Lower lobe of right lung (tissue), 2 donors: ENCODE measurements around the gene STAT2. TPM values are rescaled to one million over a fixed set of nuclear protein-coding genes. Genes with fewer than 3 reads are reported as not detected.
"Not testable (repeated sequence)": the region's sequence is repeated elsewhere in the genome, so short reads cannot be mapped to it uniquely, and the experiment has no call there.

Experiments used
- ATAC-seq, 2 donors: fragments of 200-7000 bp; cut with Tn5 transposase; one replicate each; pipeline ENCODE4 v1.9.1; 2020 to 2022; ENCODE audit warnings: mild to moderate bottlenecking in 2 of 2, moderate library complexity in 2 of 2
- DNase-seq: peaks from one replicate; pipeline ENCODE4 v3.0.0-alpha.2; 2020
- H3K27ac ChIP-seq: fragments of 200-600 bp; one replicate; pipeline ENCODE4 v1.8.0; 2022
- H3K27me3 ChIP-seq: fragments of 200-600 bp; one replicate; pipeline ENCODE4 v1.8.0; 2022; ENCODE audit warnings: low read depth
- H3K36me3 ChIP-seq: fragments of 200-600 bp; one replicate; pipeline ENCODE4 v1.8.0; 2022; ENCODE audit warnings: mild to moderate bottlenecking
- H3K4me1 ChIP-seq: fragments of 200-600 bp; one replicate; pipeline ENCODE4 v1.8.0; 2022
- H3K4me3 ChIP-seq: fragments of 200-600 bp; one replicate; pipeline ENCODE4 v1.8.0; 2022; ENCODE audit warnings: mild to moderate bottlenecking
- H3K9me3 ChIP-seq: fragments of 200-600 bp; one replicate; pipeline ENCODE4 v1.8.0; 2022
- intact Hi-C: fragments of 100-400 bp; cut with DNase I; formaldehyde crosslinking; loops from one replicate; pipeline ENCODE4 v1.11.0; 2022
- long read RNA-seq: library from polyadenylated mRNA; unstranded; transcript quantifications from one replicate; pipeline ENCODE4 v2.0.0, GENCODE V29; 2021
- total RNA-seq: library from RNA; stranded (reverse); fragmentation: NEBNext Ultra II Directional; extraction: Animal tissue kit (Norgen Biotek cat#: 25700); gene quantifications from one replicate; pipeline ENCODE4 v1.2.1, GENCODE V29; 2021
- TF ChIP-seq, protein P1 (sequence below): fragments of 200-600 bp; IDR thresholded peaks from one replicate; pipeline ENCODE4 v1.8.0; 2022; ENCODE audit warnings: antibody characterized with exemption, mild to moderate bottlenecking
- donor health status: DM: no; HTN: yes; CAD: no; lungs with severe emphysema.

STAT2 gene
- total RNA-seq = 213 TPM
- long read RNA-seq, transcript STAT2-207 (11 exons, 3,278 nt) = major isoform, 10 of 57 reads
- long read RNA-seq, partial matches to known transcripts = 15 of 57 reads
- long read RNA-seq, other reads (novel, unspliced or antisense) = 31 of 57 reads

DNA sequence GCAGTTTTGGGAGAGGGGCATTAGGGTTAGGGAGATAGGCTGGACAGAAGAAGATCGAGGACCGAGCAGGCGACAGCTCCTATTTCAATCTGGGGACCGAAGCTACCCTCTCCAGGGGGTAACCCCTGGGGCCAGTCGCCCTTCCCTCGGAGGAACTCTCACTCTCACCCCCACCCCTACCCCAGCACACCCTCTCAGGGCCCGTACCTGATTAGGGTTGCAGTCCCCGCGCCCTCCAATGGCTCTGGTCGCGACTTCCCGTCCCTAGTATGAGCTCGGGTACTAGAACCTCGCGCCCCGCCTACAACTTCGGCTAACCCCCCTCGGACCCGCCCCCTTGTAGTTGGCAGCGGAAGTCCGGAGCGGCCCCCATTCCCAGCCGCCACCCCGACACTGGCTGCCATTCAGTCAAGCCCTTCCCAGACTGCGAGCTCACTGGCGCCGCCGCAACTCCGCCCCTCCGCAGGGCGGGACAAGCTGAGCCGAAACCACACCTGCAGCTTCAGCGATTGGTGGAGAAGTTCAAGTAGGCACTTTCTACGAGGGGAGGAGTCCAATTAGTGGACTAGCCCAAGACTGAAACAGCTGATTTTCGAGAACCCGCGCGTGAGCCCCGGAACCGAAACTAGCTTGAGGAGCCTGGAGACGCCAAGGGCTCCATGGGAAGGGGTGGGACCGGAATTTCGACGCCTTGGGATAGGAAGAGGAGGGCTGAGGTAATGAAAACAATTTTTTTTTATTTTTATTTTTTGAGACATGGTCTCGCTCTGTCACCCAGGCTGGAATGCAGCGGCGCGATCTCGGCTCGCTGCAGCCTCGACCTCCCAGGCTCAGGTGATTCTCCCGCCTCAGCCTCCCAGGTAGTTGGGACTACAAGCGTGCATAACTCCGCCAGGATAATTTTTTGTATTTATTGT, at the start of gene STAT2:
Gene STAT2, minus strand, starts transcription at position 257 of the 917 bp plus-strand sequence. CDS start 3,536 bp downstream, outside the sequence.
- Histone ChIP-seq H3K27me3 (no peaks in the 10 kb centered on the region), H3K4me3 (peak within 1 kb of the TSS; percentile 77), H3K4me1 (peaks cover 21% of the 10 kb centered on the region), H3K9me3 (no peaks in the 10 kb centered on the region), H3K36me3 (peaks cover 22% of the 10 kb centered on the region), H3K27ac (peak within 1 kb of the TSS; percentile 95)
- ATAC-seq (peak; percentile 99), DNase-seq (peak; percentile 99)
- intact Hi-C loops = no loop called here
- TF ChIP-seq, protein P1, sequence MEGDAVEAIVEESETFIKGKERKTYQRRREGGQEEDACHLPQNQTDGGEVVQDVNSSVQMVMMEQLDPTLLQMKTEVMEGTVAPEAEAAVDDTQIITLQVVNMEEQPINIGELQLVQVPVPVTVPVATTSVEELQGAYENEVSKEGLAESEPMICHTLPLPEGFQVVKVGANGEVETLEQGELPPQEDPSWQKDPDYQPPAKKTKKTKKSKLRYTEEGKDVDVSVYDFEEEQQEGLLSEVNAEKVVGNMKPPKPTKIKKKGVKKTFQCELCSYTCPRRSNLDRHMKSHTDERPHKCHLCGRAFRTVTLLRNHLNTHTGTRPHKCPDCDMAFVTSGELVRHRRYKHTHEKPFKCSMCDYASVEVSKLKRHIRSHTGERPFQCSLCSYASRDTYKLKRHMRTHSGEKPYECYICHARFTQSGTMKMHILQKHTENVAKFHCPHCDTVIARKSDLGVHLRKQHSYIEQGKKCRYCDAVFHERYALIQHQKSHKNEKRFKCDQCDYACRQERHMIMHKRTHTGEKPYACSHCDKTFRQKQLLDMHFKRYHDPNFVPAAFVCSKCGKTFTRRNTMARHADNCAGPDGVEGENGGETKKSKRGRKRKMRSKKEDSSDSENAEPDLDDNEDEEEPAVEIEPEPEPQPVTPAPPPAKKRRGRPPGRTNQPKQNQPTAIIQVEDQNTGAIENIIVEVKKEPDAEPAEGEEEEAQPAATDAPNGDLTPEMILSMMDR = no peak

DNA sequence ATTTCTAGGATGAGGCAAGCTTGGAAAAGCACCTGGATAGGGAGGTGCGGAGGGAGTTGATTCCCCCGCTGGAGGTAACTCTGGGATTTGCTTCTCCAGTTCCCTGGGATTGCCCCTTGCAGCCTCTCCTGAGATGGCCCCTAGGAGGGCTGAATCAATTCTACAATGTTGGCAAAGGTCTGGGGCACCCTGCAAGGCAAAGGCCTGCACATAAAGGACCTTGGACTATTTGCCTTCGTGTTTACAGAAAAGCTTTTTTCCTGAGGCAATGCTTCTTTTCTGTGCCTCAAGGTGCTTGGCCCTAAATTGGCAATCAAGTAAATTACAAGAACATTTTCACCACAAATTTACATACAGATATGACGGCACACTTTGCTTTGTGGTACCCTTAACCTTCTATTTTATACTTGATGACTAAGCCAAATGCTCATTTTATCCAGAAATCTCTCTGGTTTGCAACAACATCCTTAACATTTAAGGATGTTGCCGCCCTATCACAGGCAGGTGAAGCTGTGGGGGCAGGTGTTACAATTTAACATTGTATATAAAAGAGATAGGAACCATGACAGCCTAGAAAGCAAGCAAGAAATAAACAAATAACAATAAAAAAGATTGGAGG, 49.0 kb upstream of the STAT2 start:
- no peak for ATAC-seq
- Histone ChIP-seq H3K4me1 (no peaks in the 10 kb centered on the region), H3K4me3 (no peak overlapping the region), H3K9me3 (no peaks in the 10 kb centered on the region), H3K27ac (no peak overlapping the region), H3K36me3 (no peaks in the 10 kb centered on the region), H3K27me3 (no peaks in the 10 kb centered on the region)
- intact Hi-C loops = no loop called here
- no peak for DNase-seq
- TF ChIP-seq, protein P1 = no peak

DNA sequence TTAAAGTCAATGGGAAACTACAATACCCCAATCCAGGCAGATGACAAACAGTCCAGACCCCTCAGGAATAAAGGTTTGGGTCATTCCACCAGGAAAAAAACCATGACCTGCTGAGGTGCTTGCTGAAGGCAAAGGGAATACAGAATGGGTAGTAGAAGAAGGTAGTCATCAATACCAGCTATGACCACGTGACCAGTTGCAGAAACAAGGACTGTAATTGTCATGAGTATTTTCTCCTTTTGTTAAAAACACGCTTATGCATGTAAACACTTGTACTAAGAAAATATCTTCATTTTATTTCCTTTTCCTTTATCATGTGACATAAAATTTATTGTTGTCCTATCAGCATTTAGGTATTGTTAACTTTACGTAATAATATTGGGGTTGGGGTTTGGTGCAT, 44.3 kb upstream of the STAT2 start:
- intact Hi-C loops, H3K27me3 ChIP-seq, DNase-seq, H3K27ac ChIP-seq, H3K4me1 ChIP-seq, H3K36me3 ChIP-seq, H3K4me3 ChIP-seq, ATAC-seq, H3K9me3 ChIP-seq: not testable (repeated sequence)

DNA sequence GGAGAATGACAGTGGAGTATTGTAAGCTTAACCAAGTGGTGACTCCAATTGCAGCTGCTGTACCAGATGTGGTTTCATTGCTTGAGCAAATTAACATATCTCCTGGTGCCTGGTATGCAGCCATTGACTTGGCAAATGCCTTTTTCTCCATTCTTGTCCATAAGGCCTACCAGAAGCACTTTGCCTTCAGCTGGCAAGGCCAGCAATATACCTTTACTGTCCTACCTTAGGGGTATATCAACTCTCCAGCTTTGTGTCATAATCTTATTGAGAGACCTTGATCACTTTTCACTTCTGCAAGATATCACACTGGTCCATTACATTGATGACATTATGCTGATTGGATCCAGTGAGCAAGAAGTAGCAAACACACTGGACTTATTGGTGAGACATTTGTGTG, 41.7 kb upstream of the STAT2 start:
- H3K27me3 ChIP-seq, ATAC-seq, H3K27ac ChIP-seq, H3K9me3 ChIP-seq, H3K4me3 ChIP-seq, DNase-seq, intact Hi-C loops, H3K4me1 ChIP-seq, H3K36me3 ChIP-seq: not testable (repeated sequence)

DNA sequence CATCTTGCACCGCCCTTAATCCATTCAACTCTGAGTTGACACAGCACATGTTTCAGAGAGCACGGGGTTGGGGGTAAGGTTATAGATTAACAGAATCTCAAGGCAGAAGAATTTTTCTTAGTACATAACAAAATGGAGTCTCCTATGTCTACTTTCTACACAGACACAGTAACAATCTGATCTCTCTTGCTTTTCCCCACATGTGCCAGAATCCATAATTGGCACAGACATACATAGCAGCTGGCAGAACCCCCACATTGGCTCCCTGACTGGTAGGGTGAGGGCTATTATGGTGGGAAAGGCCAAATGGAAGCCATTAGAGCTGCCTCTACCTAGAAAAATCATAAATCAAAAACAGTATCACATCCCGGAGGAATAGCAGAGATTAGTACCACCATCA, 41.2 kb upstream of the STAT2 start:
- DNase-seq, H3K4me3 ChIP-seq, intact Hi-C loops, H3K4me1 ChIP-seq, ATAC-seq, H3K36me3 ChIP-seq, H3K9me3 ChIP-seq, H3K27me3 ChIP-seq: not testable (repeated sequence)
- H3K27ac ChIP-seq = peak overlapping the region; percentile 31

DNA sequence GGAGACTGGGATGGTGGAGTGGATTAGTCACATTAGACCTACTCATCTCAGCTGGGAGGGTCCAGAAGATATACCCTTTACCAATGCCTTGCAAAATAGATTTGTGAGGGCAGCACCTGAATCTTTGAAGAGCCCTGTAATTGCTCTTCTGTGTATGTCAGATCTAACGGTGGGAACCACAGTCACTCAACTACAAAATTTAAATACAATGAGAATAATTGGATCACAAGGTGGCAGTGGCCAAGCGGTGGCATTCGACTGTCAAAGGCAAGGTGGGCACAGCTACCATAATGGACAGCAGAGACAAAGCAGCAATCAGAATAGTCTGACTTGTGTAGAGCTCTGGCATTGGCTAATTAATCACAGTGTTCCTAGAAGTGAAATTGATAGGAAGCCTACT, 39.6 kb upstream of the STAT2 start:
- not testable (repeated sequence) for DNase-seq, H3K27me3 ChIP-seq

DNA sequence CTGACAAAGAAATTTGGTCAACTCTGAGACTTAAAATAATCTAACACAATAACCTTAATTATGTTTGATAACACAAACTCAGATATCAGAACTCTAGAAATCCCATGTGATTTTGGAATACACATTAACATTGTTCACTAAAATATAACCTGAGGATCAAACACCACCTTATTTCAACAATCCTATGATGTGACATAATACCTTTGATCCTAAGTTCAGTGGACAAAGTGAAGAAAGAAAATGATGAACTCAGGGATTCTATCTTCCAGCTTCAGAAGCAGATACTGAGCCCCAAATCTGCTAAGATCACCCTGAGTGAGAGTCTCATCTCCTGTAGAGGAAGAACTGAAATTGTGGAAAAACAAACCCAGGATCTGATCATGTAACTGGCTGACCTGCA, 38.4 kb upstream of the STAT2 start:
- no peaks in the 10 kb centered on the region for H3K4me1 ChIP-seq
- no peak overlapping the region for H3K4me3 ChIP-seq
- TF ChIP-seq, protein P1 = no peak
- no peaks in the 10 kb centered on the region for H3K36me3 ChIP-seq
- DNase-seq (no peak), ATAC-seq (no peak)
- H3K27me3 ChIP-seq = no peaks in the 10 kb centered on the region
- H3K27ac ChIP-seq = no peak overlapping the region
- intact Hi-C loops = no loop called here
- H3K9me3 ChIP-seq = peaks cover 9% of the 10 kb centered on the region

More for the DNA sequence above, 39.6 kb upstream of the STAT2 start:
- H3K9me3 ChIP-seq, ATAC-seq, intact Hi-C loops, H3K4me1 ChIP-seq, H3K27ac ChIP-seq, H3K4me3 ChIP-seq, H3K36me3 ChIP-seq: not testable (repeated sequence)
